Measurements from ENCODE around the gene MRPL21. TPM values are rescaled to one million over a fixed set of nuclear protein-coding genes. Genes with fewer than 3 reads are reported as not detected.
"Not testable (repeated sequence)": the region's sequence is repeated elsewhere in the genome, so short reads cannot be mapped to it uniquely, and the experiment has no call there.

The MRPL21 gene
- total RNA-seq, 1 donor from 2014 or later, result 14.9 TPM

GRCh38 chr11:68911731-68912130, 8.1 kb upstream of the MRPL21 start:
- DNase-seq (ENCODE audit: low spot score), result no peak

- DNase-seq (ENCODE audit: low spot score), result no peak
Observed at GRCh38 chr11:68910965-68911364, 7.3 kb upstream of the MRPL21 start.

- DNase-seq (ENCODE audit: low spot score), result no peak
Observed at GRCh38 chr11:68908273-68908672, 4.6 kb upstream of the MRPL21 start.

GRCh38 chr11:68905421-68906360, 2.1 kb upstream of the MRPL21 start:
- DNase-seq (ENCODE audit: low spot score), result no peak

- peak; percentile 32 for DNase-seq (ENCODE audit: low spot score)
Observed at GRCh38 chr11:68904248-68904847, 716 bp upstream of the MRPL21 start.

- no peak for DNase-seq (ENCODE audit: low spot score)
Observed at GRCh38 chr11:68900835-68901381, 2.7 kb downstream of the MRPL21 start.

- DNase-seq (ENCODE audit: low spot score), result no peak
Observed at GRCh38 chr11:68897441-68897840, 6.2 kb downstream of the MRPL21 start.

GRCh38 chr11:68896171-68896959, 7.3 kb downstream of the MRPL21 start:
- no peak for DNase-seq (ENCODE audit: low spot score)

GRCh38 chr11:68893282-68893681, 10.3 kb downstream of the MRPL21 start:
- DNase-seq (ENCODE audit: low spot score), result no peak

- DNase-seq (ENCODE audit: low spot score), result no peak
Observed at GRCh38 chr11:68892576-68892975, 11.1 kb downstream of the MRPL21 start.

- DNase-seq (ENCODE audit: low spot score), result no peak
Observed at GRCh38 chr11:68891351-68891948, 12.2 kb downstream of the MRPL21 start.

GRCh38 chr11:68890490-68891231, 13.0 kb downstream of the MRPL21 start:
- peak; percentile 92 for DNase-seq (ENCODE audit: low spot score)

GRCh38 chr11:68889948-68890446, 13.6 kb downstream of the MRPL21 start:
- peak; percentile 95 for DNase-seq (ENCODE audit: low spot score)

GRCh38 chr11:68884827-68885226, 18.8 kb downstream of the MRPL21 start:
- not testable (repeated sequence) for DNase-seq (ENCODE audit: low spot score)

- DNase-seq (ENCODE audit: low spot score), result no peak
Observed at GRCh38 chr11:68882391-68882790, 21.2 kb downstream of the MRPL21 start.

- DNase-seq (ENCODE audit: low spot score), result no peak
Observed at GRCh38 chr11:68881320-68881719, 22.3 kb downstream of the MRPL21 start.

- DNase-seq (ENCODE audit: low spot score), result no peak
Observed at GRCh38 chr11:68880851-68881250, 22.8 kb downstream of the MRPL21 start.

GRCh38 chr11:68878022-68878421, 25.6 kb downstream of the MRPL21 start:
- no peak for DNase-seq (ENCODE audit: low spot score)

GRCh38 chr11:68872216-68873003, 31.2 kb downstream of the MRPL21 start:
- peak; percentile 40 for DNase-seq (ENCODE audit: low spot score)

- DNase-seq (ENCODE audit: low spot score), result peak; percentile 52
Observed at GRCh38 chr11:68870470-68870869, 33.2 kb downstream of the MRPL21 start.
